Coronary artery (tissue), 2 donors: ENCODE data around the gene ZNF74.
"Not testable (repeated sequence)": the region's sequence is repeated elsewhere in the genome, so short reads cannot be mapped to it uniquely, and the experiment has no call there.

Experiments used
- DNase-seq: peaks from one replicate; pipeline ENCODE4 v3.0.0-alpha.2; 2017; ENCODE audit warnings: low spot score
- H3K27ac ChIP-seq, 2 donors: fragments of 200-600 bp; sonication (generic); one replicate each; pipeline ENCODE4 v1.5.1; 2016 to 2019
- H3K4me3 ChIP-seq: fragments of 200-600 bp; sonication (generic); 2 replicates; pipeline ENCODE4 v1.5.1; 2016; ENCODE audit warnings: mild to moderate bottlenecking, moderate library complexity
- TF ChIP-seq, protein P1 (sequence below): fragments of 200-600 bp; sonication (generic); IDR thresholded peaks from one replicate; pipeline ENCODE4 v1.5.1; 2019; ENCODE audit warnings: antibody characterized with exemption

The ZNF74 gene

DNA sequence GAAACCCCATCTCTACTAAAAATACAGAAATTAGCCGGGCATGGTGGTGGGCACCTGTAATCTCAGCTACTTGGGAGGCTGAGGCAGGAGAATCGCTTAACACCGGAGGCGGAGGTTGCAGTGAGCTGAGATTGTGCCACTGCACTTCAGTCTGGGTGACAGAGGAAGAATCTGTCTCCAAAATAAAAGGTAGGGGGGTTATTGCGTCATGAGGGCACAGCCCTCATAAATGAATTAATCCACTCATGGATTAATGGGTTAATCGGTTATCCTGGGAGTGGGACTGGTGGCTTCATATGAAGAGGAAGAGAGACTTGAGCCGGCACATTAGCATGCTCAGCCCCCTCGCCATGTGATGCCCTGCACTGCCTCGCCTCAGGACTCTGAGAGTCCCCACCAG, 25.1 kb upstream of the ZNF74 start:
- H3K4me3 ChIP-seq, H3K27ac ChIP-seq, DNase-seq: not testable (repeated sequence)

DNA sequence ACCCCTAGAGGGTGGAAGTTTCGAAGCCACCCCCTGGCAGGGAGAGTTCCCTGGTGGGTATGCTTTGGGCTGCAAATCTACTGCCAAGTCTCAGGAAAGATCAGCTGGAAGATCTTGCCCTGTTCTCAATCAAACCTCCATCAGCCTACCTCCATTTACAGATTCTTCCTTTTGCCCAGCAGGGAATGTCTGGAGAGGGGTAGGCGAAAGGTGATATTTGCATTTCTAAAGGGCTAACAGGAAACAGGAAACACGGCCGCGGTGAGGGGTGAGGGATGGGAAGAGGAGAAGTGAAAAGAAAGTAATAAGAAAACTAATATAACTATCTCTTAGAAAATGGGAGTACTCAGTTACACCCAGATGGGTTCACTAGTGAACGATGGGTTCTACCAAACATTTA, 22.3 kb upstream of the ZNF74 start:
- not testable (repeated sequence) for H3K4me3 ChIP-seq, H3K27ac ChIP-seq, DNase-seq

DNA sequence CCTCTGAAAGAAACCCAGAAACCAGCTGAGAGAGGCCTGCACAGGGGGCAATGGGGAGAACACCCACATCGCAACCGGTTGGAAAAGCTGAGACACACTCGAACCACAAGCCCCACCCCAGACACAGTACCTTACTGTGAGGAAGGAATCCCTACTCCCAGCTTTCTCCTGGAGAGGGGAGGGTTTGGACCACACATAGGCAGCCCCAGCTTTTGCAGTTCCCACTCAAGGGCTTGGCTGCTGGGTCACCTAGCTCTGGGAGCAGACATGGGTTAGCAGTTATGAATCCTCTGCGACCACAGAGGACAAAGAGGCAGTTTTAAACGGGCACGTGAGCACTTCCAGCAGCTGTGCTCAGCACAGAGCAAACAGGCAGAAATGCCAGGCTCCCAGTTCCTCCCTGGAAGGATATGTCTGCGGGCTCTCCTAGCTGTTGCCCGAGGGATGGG, 21.5 kb upstream of the ZNF74 start:
- H3K27ac ChIP-seq, H3K4me3 ChIP-seq: not testable (repeated sequence)
- DNase-seq: peak; percentile 21

DNA sequence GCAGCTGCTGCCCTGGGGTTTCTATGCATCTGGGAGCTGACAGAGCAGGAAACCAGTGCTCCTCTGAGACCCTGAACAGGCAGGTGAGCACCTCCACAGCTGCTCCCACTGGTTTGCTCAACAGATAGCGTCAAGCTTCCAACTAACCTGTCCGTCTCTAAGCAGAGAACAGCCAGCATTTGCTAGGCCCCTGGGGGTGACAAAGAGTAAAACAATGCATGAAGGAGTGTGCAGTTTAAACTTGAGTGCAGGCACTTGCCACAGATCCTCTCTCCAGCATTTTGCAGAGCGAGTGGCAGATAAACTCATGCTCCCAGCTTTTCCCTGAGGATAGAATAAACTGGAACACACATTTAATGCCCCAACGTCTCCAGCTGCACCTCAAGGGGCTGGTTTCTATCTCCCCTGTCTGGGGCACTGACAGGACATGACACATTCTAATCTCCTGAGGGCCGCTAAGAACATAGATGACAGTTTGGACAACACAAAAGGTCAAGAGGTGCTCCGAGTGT, 20.7 kb upstream of the ZNF74 start:
- H3K27ac ChIP-seq, H3K4me3 ChIP-seq, DNase-seq: not testable (repeated sequence)

DNA sequence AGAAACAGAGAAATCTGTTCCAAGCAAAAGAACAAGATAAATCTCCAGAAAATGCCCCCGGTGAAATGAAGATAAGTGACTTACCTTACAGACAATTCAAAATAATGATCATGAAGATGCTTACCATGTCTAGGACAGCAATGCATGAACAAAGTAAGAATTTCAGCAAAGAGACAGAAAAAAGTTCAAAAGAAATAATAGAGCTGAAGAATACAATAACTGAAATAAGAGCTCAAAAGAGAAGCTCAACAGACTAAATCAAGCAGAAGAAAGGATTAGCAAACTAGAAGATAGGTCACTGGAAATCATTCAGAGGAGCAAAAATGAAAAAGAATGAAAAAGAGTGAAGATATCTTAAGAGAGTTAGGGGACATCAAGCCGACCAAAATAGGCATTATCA, 19.8 kb upstream of the ZNF74 start:
- H3K4me3 ChIP-seq, H3K27ac ChIP-seq, DNase-seq: not testable (repeated sequence)

DNA sequence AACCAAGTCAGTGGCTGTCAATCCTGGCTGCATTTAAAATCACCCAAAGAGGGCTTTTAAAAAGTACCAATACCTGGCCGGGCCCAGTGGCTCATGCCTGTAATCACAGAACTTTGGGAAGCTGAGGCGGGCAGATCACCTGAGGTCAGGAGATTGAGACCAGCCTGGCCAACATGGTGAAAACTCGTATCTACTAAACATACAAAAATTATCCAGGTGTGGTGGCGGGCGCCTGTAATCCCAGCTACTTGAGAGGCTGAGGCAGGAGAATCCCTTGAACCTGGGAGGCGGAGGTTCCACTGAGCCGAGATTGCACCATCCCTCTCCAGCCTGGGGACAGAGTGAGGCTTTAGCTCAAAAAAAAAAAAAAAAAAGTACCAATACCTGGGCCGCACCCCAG, 17.7 kb upstream of the ZNF74 start:
- H3K4me3 ChIP-seq, DNase-seq, H3K27ac ChIP-seq: not testable (repeated sequence)

DNA sequence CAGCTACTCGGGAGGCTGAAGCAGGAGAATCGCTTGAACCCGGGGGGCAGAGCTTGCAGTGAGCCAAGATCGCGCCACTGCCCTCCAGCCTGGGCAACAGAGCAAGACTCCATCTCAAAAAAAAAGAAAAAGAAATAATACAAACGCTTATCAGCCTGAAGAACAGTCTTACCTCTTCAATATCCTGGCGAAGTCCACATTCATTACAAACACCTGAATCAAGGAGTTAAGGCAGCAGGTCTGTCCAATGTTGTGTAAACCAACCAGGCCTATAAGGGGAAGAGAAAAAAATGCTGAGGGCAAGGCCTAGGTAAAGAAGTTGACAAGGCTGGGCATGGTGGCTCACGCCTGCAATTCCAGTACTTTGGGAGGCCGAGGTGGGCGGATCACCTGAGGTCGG, 17.0 kb upstream of the ZNF74 start:
- not testable (repeated sequence) for H3K27ac ChIP-seq, H3K4me3 ChIP-seq, DNase-seq

DNA sequence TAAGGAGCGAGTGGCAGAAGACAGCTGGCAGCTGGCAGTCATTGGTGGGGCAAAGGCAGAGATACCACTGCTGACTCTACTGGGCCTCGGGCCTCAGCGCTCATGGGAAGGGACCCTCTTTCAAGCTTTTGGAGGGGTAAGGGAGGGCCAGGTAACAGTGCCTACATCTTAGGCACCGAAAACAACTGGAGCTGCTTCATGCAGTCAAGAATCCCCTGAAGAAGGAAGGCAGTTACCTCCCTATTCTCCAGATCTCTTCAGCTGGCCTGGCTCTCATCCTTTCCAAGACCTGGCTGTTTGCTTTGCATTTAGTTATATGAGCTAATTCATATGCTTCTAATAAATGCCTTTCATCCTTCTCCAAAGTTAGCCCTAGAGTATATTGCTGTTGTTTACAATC, 15.8 kb upstream of the ZNF74 start:
- no peak overlapping the region for H3K27ac ChIP-seq
- TF ChIP-seq, protein P1, sequence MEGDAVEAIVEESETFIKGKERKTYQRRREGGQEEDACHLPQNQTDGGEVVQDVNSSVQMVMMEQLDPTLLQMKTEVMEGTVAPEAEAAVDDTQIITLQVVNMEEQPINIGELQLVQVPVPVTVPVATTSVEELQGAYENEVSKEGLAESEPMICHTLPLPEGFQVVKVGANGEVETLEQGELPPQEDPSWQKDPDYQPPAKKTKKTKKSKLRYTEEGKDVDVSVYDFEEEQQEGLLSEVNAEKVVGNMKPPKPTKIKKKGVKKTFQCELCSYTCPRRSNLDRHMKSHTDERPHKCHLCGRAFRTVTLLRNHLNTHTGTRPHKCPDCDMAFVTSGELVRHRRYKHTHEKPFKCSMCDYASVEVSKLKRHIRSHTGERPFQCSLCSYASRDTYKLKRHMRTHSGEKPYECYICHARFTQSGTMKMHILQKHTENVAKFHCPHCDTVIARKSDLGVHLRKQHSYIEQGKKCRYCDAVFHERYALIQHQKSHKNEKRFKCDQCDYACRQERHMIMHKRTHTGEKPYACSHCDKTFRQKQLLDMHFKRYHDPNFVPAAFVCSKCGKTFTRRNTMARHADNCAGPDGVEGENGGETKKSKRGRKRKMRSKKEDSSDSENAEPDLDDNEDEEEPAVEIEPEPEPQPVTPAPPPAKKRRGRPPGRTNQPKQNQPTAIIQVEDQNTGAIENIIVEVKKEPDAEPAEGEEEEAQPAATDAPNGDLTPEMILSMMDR: no peak
- H3K4me3 ChIP-seq: no peak overlapping the region
- DNase-seq: no peak

DNA sequence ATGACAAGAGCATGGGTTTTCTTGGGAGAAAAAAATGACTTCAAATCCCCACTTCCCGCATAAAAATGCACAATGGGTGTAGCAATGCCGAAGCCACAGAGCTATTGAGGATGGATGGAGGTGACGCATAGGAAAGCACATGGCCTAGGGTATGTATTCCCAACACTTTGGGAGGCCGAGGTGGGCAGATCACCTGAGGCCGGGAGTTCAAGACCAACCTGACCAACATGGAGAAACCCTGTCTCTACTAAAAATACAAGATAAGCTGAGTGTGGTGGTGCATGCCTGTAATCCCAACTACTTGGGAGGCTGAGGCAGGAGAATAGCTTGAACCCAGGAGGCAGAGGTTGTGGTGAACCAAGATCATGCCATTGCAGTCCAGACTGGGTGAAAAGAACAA, 15.3 kb upstream of the ZNF74 start:
- H3K4me3 ChIP-seq, H3K27ac ChIP-seq, DNase-seq: not testable (repeated sequence)

DNA sequence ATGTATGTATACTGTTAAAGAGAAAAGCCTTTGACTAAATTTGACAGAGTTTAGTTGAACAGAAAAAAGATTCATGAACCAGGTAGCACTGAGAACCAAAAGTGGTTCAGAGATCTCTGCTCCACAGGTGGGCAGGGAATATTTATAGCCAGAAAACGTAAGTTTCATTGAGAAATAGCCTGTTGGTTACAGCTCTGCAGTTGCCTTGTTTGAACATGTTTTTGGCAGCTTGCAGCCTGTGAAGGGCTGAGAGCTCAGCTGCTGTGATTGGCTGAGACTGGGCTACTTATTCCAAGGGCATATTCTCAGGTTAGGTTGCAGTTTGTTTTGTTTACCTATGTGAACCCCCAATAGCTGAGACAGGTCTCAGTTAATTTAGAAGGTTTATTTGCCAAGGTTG, 13.5 kb upstream of the ZNF74 start:
- H3K27ac ChIP-seq: no peak overlapping the region
- no peak overlapping the region for H3K4me3 ChIP-seq
- DNase-seq: no peak
- TF ChIP-seq, protein P1: no peak

DNA sequence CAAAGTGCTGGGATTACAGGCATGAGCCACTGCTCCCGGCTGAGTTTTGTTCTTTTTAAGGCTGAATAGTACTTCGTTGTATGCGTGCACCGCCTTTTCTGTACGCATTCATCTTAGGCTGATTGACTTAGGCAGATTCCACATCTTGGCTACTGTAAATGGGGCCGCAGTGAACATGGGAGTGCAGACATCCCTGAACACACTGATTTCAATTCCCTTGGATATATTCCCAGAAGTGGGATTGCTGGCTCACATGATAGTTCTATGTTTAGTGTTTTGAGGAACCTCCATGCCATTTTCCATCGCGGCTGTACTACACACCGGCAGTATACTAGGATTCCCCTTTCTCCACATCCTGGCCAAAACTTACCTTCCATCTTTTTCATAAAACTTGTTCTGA, 10.4 kb upstream of the ZNF74 start:
- TF ChIP-seq, protein P1: no peak
- no peak for DNase-seq
- Histone ChIP-seq H3K4me3 (no peak overlapping the region), H3K27ac (no peak overlapping the region)

DNA sequence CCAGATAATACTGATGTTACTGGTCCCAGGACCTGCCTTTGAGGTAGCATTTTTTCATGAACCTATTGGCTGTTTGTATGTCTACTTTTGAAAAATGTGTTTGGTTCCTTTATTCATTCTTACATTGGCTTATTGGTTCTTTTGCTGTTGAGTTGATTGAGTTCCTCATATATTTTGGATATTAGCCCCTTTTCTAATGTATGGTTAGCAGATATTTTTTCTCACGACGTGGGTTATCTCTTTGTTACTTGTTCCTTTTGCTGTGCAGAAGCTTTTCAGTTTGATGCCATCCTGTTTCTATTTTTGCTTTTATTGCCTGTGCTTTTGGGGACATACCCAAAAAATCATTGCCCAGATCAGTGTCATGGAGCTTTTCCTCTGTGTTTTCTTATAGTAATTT, 9.8 kb upstream of the ZNF74 start:
- no peak for DNase-seq
- Histone ChIP-seq H3K27ac (no peak overlapping the region), H3K4me3 (no peak overlapping the region)
- TF ChIP-seq, protein P1: no peak
